OCI-LY3 (cell line): ENCODE data around the gene DCAKD.

Experiments
- CTCF ChIP-seq: fragments of 200-600, 300-600 bp; sonication (generic); IDR thresholded peaks from 2 replicates; pipeline ENCODE4 v1.5.1; 2014; ENCODE audit warnings: antibody characterized with exemption, low read length, low read depth
- EZH2phosphoT487 ChIP-seq: fragments of 200-600 bp; shearing (Covaris generic); IDR thresholded peaks from 2 replicates; pipeline ENCODE4 v1.6.1; 2018; ENCODE audit warnings: antibody characterized with exemption, mixed run types, low read depth

- TF ChIP-seq CTCF, result no peak
- TF ChIP-seq EZH2phosphoT487, result no peak
Observed at GRCh38 chr17:45060797-45061605, 9.6 kb upstream of the DCAKD start, which contains the start of gene NMT1.
